LoVo (cell line): Measurements from ENCODE around the gene STRA8.

Experiments
- DNase-seq: peaks from one replicate; pipeline ENCODE4 v3.0.0-alpha.2; 2016; ENCODE audit warnings: low spot score

STRA8 gene, protein sequence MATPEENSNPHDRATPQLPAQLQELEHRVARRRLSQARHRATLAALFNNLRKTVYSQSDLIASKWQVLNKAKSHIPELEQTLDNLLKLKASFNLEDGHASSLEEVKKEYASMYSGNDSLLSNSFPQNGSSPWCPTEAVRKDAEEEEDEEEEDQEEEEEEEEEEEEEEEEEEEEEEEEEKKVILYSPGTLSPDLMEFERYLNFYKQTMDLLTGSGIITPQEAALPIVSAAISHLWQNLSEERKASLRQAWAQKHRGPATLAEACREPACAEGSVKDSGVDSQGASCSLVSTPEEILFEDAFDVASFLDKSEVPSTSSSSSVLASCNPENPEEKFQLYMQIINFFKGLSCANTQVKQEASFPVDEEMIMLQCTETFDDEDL

DNA sequence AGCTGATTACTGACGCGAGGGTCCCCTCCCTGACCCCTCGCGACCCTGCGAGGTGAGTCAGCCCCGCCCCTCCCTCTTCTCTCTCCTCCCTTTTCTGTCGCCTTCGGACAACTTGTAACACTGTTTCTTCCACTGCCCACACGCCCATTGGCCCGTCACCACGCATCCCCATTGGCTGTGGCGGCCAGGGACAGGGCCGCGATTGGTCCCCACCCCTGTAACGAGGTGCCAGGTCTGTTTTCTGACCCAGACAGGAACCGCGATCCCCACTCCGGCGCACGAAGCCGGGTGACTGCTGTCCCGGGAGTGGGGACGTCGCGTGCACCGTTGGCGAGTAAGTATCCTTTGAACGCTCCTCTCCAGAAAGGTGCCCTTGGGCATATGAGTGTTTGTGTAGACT lies at the start of gene STRA8:
TSS of gene STRA8 (plus strand) at position 269 of the 400 bp plus-strand sequence. CDS start 6,687 bp downstream, outside the sequence.
- no peak for DNase-seq

DNA sequence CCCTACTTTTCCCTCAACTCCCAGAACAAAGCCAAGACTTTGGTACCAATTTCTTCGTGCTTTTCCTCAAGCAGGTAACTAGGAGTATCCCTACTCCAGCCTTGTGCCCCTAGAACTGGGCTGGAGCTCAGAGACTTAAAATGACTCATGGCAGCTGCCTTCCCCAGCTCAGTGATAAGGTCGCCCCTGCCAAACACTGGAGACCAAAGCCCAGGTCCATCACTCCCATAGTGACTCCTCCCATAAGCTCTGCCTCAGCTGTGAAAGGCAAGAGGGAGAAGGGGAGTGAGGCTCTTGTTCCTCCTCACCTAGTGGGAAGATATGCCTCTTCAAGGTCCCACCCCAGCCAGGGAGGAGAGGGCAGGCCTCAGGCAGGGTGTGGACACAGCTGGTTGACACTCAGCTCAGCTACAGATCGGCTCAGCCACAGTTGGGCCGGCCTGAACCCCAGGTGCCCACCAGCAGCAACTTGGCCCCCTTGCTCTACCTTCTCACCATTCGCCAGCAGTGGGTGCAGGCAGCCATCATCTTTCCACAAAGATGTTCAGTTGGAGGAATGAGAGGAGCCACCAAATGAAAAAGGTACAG lies 49.3 kb upstream of the STRA8 start:
- DNase-seq: no peak

DNA sequence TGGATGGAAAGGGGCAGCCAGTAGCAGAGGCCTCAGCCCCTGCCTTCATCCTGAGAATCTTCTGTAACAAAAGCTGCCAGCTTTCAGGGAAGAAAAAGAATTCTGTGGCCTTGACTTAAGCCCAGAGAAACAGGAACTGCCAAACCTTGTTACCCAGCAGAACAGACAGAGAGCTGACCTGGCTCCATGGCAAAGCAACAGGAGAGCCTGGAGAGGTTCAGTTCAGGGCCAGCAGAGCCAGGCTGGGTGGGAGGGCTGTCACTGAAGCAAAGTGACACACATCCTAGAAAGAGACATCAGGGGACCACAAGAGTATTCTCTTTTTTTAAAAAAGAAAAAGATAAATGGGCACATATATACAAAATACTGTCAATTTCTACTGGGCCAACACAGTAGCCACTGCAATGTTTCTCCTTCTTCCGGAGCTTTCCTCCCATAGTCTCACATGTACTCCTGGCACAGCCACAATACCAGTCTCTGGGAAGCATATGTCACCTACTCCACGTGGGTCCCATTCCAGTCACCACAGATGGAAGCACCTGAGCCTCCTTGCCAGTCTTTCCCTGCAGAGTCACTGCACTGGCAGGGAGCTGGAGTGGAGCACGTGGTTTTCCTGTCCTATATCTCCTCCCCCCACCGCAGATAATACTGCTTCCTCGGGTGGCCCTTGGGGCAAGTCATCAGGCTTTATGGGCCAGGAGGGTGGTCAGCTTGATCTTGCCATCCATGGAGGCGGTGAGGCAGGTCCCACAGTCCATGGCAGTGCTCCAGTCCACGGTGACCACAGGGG lies 48.0 kb upstream of the STRA8 start:
- DNase-seq: no peak

- DNase-seq: no peak
These were observed 47.4 kb upstream of the STRA8 start for GRCh38 chr7:135186261-135186540.

DNA sequence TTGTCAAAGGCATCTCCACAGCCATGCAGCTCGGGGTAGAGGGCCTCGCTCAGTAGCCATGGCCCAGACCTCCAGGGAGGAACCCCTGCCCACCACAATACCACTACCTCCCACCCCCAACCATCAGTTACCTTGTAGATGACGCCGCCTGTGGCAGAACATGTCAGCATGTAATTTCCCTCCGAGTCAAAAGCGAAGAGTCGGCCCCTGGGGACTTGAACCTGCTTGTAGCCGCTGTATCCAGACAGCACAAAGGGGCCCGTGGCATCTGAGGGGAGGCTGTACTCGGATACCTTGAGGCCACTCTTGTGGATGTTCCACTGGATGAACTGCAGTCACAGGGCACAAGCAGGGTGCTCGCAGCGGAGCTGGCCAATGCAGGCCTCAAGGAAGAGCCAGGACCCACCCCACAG lies 46.8 kb upstream of the STRA8 start:
- DNase-seq: no peak

GRCh38 chr7:135188298-135188984 lies 45.2 kb upstream of the STRA8 start:
- no peak for DNase-seq

DNA sequence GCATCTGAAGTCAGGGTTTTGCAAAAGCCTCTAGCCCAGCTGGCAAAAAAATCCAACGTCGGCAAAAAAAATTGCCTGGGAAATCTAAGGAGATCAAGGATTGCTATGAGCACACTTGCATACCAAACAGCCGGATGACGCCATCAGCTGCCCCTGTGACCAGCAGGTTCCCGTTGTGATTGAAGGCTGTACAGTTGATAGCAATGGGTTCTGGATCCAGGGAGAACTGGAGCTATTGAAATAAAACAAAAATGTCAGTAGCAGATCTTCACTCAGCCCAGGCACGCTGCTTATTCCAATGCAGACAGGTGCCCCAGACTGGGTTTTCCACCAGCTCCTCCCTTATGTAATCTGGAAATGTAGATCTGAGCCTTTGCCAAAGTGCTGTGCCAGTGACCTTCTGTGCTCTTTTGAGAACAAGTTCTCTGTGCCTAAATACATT lies 44.4 kb upstream of the STRA8 start:
- DNase-seq: no peak

DNA sequence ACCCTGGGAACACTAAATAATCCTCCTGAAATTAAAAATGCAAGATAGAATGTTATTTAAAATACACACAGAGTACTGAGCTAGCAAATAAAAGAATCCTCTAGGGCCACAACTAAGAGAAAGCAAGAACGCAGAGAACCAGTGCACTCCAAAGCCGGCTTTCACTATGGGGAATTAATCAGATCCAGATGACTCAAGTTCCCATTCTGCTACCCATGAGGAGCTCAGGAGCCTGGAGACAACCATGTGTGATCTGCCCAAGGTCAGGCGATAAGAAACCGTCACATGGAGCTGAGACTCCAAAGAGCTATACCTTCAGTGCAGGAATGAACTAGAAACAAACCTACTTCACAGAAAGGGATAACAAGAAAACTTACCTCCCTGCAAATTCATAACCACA lies 43.7 kb upstream of the STRA8 start:
- no peak for DNase-seq

- DNase-seq: no peak
These were observed 42.9 kb upstream of the STRA8 start for GRCh38 chr7:135190703-135191102.

GRCh38 chr7:135192914-135193536 lies 40.6 kb upstream of the STRA8 start:
- DNase-seq: no peak

DNA sequence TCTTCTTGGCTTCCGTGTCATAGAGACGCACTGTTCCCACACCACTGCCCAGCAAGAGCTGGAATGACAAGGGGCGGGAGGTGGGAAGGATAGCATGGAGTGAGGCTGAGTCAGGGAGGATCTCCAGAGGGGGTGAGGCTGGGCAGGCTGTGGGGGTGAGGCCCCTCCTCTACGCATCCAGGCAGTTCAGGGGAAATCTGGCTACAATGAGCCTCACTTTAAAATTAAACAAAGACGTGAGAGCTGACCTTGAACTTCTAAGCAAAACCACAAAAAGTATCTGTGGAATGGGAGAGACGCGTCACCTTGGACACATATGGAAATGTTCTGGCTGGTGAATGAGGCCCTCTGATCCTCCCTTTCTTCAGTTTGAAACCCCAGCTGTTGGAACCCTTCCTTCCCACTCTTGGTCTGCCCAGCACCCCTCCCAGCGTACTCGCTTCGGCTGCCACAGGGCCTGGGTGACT lies 40.0 kb upstream of the STRA8 start:
- DNase-seq: no peak

DNA sequence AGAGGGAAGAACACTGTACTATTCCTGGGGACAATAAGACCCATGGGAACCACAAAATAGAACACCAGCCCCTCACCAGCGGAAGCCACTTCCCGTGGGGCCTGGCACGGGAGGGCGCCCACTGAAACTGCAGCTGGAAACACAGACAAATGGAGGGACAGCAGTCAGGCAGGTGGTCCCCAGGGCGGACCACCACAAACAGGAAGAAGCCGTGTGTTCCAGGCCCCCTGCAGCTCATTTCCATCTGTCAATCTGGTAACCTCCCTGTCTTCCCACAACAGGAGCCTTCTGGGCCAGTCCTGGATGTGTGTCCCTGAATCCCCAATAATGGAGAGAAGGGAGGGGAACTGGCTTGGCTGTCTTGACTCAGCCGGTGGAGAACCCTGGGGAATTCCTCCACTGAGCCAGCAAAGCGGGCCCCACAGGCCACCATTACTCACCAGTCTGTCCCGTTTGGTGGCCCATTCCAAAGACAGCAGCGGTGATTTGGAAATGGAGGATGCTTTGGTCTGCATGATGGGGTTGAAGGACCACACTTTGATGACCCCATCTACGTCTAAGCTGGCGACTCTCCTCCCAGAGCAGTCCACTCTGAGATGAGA lies 39.0 kb upstream of the STRA8 start:
- no peak for DNase-seq

DNA sequence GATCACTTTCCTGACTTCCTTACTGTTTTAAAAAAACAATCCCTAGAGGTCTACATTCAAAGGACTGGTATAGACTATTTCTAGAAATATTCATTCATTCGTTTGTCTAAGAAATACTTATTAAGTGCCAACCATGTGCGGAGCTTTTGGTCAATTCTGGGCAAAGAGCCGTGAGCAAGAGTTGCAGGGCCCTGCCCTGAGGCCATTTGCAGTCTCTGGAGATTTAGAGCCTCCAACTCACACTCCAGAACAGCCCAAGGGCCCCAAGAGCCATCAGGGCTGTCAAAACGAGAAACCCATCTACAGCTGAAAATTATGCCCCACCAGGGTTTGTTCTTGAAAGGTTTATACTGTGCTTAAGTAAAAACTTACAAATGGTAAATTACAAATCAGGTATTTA lies 38.5 kb upstream of the STRA8 start:
- DNase-seq: no peak

- DNase-seq: no peak
These were observed 37.5 kb upstream of the STRA8 start for GRCh38 chr7:135195968-135196629.

DNA sequence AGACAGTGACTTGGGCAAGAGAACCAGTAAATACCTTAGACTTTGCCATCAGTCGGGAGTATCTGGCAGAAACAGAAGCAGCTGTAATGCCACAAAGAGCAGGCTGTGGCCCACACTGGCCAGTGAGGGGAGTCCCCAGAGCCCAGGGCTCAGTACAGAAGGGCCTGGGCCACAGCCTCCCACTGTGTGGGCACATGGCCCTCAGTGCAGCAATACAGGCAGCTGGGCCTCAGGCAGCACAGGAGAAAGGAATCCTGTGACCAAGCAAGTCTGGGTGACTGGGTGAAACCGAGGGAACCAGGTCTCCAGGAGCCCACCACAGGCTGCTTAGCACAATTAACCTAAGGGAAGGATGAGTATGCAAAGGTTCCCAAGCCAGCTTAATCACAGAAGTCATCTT lies 36.3 kb upstream of the STRA8 start:
- no peak for DNase-seq

DNA sequence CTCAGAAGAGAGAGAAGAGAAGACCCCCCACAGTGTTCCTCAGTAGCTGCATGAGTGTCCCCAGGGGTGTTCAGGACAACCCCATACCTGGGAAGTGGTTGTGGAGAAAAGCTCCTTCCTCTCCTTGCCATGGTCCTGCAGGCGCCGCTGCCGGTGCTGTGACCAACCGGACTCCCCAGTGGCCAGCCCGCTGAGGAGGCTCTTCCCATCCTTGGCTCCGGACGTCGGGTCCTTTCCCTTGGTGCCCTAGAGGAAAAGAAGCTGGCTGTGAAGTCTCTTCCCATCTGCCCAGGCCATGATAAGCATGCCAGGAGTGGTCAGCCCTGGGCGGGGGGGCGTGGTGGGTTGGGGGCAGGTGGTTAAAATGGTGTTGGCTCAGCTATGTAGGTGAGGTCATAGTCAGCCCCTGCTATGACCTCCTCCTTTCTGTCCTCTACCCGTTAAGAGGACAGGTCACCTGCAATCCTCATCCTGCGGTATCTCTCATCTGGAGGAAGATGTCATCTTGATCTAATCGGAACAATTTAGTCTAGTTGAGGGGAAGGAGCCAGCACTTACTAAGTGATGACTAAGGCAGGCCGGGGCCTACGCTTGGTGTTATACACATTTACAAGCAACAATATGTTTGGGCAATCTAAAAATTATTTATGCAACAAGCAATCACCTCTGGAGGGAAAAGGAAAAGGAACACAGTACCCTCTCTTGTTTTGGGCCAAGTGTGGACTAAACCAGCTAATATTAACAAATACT lies 35.6 kb upstream of the STRA8 start:
- DNase-seq: no peak

GRCh38 chr7:135199439-135199838 lies 34.2 kb upstream of the STRA8 start:
- no peak for DNase-seq

- no peak for DNase-seq
These were observed 32.8 kb upstream of the STRA8 start for GRCh38 chr7:135200821-135201331.

- no peak for DNase-seq
These were observed 32.3 kb upstream of the STRA8 start for GRCh38 chr7:135201350-135201749.

DNA sequence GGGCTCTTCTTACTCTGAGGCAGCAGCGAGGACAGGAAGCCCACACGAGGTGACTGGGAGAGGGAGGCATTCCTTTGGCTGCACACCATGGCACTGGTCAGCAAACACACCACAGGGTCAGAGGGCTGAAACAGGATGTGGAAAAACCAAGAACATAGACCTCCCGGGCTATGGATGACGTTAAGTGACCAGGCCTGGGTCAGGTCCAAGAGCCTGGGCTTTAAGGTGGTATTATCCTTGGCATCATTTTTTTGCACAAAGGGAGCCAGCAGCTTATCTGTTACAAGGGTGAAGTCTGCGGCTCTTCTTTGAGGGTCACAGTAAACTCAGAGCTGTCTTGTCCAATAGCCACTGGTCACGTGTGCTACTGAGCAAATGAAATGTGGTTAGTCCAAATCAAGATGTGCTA lies 29.3 kb upstream of the STRA8 start:
- no peak for DNase-seq
